ENCODE data around the gene NR6A1.
"Not testable (repeated sequence)": the region's sequence is repeated elsewhere in the genome, so short reads cannot be mapped to it uniquely, and the experiment has no call there.

NR6A1 gene

DNA sequence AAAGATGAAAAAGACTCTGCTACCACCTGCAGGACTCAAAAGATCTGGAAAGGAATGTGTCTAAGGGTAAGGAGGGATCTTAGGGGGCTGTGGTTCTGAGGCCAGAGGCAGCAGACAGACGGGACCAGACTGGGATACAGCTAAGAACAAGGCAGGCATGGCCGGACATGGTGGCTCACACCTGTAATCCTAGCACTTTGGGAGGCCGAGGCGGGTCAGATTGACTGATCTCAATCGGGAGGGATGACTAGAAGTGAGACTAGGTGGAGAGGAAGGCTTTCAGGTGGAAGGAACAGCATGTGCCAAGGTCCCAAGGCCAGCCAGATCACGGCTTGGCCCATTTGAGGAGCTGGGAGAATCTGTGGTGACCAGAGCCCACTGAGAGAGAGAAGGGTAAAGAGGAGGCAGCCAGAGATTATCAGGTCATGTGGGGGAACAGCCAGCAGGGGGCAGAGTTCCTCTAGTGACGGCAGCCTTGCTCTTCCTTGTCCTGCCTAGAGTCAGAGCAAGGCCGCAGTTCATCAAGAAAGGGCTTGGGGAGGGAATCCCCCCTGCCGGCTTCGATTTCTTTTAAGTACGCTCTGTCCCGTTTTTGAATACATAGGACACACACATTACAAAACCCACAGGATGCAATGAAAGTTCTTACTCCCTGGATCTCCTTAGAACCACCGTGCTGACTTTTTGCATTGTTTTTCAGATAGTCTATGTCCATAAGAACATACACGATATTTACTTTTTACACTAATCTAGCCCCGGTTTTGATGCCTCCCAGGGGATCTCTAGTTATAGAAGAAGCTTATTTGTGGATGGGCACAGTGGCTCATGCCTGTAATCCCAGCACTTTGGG is 3.2 kb upstream of the NR6A1 start:
- no peak for DNase-seq (ENCODE audit: extremely low read depth, low read depth)
- peak; percentile 80 for TF ChIP-seq CTCF (IDR thresholded peaks at IDR 0.05; ENCODE audit: low read depth, low read length)

GRCh38 chr9:124773473-124774128 is 2.5 kb upstream of the NR6A1 start:
- TF ChIP-seq CTCF (IDR thresholded peaks at IDR 0.05; ENCODE audit: low read depth, low read length): no peak

DNA sequence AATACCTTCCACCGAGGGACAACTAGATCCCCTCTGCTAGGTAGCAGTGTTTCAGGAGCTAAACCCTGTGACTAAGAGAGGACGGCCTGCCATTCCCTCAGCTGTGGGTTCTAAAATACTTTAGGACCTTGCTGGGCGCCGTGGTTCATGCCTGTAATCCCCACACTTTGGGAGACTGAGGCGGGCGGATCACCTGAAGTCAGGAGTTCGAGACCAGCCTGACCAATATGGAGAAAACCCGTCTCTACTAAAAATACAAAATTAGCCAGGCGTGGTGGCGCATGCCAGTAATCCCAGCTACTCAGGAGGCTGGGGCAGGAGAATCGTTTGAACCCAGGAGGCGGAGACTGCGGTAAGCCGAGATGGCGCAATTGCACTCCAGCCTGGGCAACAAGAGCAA is 1.8 kb upstream of the NR6A1 start:
- DNase-seq (ENCODE audit: extremely low read depth, low read depth): not testable (repeated sequence)

More at GRCh38 chr9:124773473-124774128, 2.5 kb upstream of the NR6A1 start:
- no peak for DNase-seq (ENCODE audit: extremely low read depth, low read depth)

- TF ChIP-seq CTCF (IDR thresholded peaks at IDR 0.05; ENCODE audit: low read depth, low read length): peak; percentile 94
- no peak for DNase-seq (ENCODE audit: extremely low read depth, low read depth)
Observed at GRCh38 chr9:124771867-124772679, 962 bp upstream of the NR6A1 start.

GRCh38 chr9:124770359-124771020 is 621 bp downstream of the NR6A1 start:
- no peak for DNase-seq (ENCODE audit: extremely low read depth, low read depth)
- TF ChIP-seq CTCF (IDR thresholded peaks at IDR 0.05; ENCODE audit: low read depth, low read length): no peak

GRCh38 chr9:124769549-124770358 is 1.4 kb downstream of the NR6A1 start:
- no peak for DNase-seq (ENCODE audit: extremely low read depth, low read depth)
- TF ChIP-seq CTCF (IDR thresholded peaks at IDR 0.05; ENCODE audit: low read depth, low read length): no peak
